HL-60 (cell line): ENCODE measurements around the gene KANSL1.

Experiments used
- CTCF ChIP-seq: IDR thresholded peaks from one replicate; pipeline ENCODE4 v1.5.1; 2011; ENCODE audit warnings: low read length, control low read depth, inconsistent platforms; ENCODE audit not compliant: insufficient read depth
- REST ChIP-seq: IDR thresholded peaks from 2 replicates; pipeline ENCODE4 v1.6.1; 2012; ENCODE audit warnings: low read depth; ENCODE audit not compliant: insufficient replicate concordance

GRCh38 chr17:46082257-46082656 lies 111.0 kb downstream of the KANSL1 start:
- no peak for TF ChIP-seq CTCF
- no peak for TF ChIP-seq REST
